ENCODE results near the gene AJM1.
"Not testable (repeated sequence)": the region's sequence is repeated elsewhere in the genome, so short reads cannot be mapped to it uniquely, and the experiment has no call there.

AJM1 gene

GRCh38 chr9:136842380-136842948 is at the start of gene AJM1:
Gene AJM1 (plus strand): TSS chr9:136842478. CDS start chr9:136844415, 1,937 bp downstream.
- DNase-seq (ENCODE audit: low read depth, low spot score), result not testable (repeated sequence)

GRCh38 chr9:136793086-136793946 is 49.0 kb upstream of the AJM1 start:
- no peak for DNase-seq (ENCODE audit: low read depth, low spot score)

DNA sequence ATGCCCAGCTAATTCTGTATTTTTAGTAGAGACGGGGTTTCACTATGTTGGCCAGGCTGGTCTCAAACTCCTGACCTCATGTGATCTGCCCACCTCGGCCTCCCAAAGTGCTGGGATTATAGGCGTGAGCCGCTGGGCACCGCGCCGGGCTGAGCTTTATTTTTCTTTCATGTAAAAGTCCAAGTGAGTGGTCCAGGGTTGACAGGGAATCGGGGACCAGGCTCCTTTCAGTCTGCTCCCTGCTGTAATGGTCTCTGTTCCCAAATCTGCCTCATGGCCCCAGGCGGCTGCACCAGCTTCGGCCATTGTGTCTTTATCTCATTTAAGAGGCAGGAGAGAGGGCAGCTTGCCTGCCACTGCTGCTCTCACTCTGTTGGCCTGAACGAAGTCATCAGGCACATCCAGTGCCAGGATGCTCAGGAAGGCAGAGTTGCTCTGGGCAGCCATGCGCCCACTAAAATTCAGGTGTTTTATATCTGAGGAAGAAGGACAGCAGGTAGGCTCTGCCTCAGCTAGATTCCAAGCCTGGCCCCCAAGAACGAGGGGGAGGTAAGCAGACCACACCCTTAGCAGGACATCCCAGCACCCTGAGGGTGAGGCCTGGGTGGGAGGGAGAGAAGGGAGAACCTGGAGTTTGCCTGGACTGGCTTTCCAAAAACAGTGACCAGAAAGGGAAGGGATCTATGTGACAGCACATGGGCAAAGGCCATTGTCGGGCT is 47.8 kb upstream of the AJM1 start:
- DNase-seq (ENCODE audit: low read depth, low spot score), result no peak

GRCh38 chr9:136795000-136795348 is 47.3 kb upstream of the AJM1 start:
- no peak for DNase-seq (ENCODE audit: low read depth, low spot score)

GRCh38 chr9:136796238-136796774 is 46.0 kb upstream of the AJM1 start, which contains the start of gene CCDC183:
Gene CCDC183 (plus strand): TSS chr9:136796338. CDS start chr9:136796398, 60 bp downstream.
- no peak for DNase-seq (ENCODE audit: low read depth, low spot score)

DNA sequence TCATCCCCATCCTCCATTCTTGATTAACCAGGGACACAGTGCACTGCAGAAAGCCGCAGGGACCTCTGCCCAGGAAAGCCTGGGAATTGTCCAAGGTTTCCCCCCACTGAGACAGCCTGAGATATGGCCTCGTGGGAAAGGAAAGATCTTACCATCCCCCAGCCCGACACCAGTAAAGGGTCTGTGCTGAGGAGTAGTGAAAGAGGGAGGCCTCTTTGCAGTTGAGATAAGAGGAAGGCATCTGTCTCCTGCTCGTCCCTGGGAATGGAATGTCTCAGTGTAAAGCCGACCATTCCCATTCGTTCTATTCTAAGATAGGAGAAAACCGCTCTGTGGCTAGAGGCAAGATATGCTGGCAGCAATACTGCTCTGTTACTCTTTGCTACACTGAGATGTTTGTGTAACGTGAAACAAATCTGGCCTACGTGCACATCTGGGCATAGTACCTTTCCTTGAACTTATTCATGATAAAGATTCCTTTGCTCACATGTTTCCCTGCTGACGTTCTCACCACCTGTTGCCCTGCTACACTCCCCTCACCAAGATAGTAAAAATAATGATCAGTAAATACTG is 45.4 kb upstream of the AJM1 start:
- not testable (repeated sequence) for DNase-seq (ENCODE audit: low read depth, low spot score)

- DNase-seq (ENCODE audit: low read depth, low spot score), result no peak
Observed at GRCh38 chr9:136798708-136799078, 43.6 kb upstream of the AJM1 start.

DNA sequence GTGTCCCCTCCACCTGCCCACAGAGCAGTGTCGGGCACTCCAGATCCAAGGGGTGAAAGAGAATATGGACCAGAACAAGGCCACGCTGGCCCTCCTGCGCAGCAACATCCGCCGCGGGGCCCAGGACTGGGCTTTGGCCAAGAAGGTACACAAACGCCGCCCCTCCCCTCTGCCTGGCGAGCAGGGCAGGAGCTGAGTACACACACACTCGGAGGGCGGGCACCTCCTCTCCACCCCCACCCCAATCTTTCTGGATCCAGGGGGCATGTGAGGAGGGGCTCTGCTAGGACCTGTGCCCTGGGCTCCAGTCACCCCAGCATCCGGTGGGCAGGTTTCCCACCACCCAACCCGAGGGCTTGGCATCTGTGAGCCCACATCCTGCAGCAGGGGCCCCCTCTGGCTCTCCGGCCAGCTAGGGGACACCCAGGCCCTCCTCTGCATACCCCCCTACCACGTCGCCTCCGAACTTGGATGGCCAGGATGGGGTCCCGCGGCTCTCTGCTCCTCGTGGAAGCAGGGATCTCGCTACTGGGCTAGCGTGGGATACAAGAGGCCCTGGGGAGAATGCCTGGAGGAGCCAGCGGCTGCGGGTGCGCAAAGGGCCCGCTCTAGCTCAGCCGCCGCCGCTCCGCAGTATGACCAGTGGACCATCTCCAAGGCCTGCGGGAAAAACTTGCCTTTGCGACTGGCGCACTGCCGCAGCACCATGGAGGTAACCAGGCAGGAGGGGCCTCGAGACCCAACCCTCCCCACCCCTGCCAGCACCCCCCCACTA is 43.0 kb upstream of the AJM1 start:
- DNase-seq (ENCODE audit: low read depth, low spot score), result no peak

- no peak for DNase-seq (ENCODE audit: low read depth, low spot score)
Observed at GRCh38 chr9:136799854-136800657, 42.2 kb upstream of the AJM1 start.

DNA sequence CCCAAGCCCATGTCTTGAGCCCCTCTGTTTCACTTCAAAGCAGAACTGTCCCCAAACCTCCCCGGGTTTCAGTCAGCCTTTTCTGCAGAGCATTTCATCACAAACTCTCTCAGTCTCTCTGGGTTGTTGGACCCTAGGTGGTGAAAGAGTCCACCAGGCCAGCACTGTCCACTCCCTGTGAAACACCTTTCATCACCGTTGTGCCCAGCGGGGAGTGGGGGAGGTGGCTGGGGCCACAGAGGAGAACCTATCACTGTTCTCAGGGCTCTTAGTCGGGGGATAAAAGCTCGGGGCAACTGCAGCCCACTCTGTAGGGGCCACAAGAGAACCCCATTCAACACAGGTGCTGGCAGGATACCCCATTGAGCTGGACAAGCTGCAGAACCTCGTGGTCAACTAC is 40.0 kb upstream of the AJM1 start:
- no peak for DNase-seq (ENCODE audit: low read depth, low spot score)

- not testable (repeated sequence) for DNase-seq (ENCODE audit: low read depth, low spot score)
Observed at GRCh38 chr9:136803009-136803550, 39.2 kb upstream of the AJM1 start.

GRCh38 chr9:136803551-136804508 is 38.4 kb upstream of the AJM1 start:
- no peak for DNase-seq (ENCODE audit: low read depth, low spot score)

GRCh38 chr9:136804509-136805206 is 37.6 kb upstream of the AJM1 start:
- DNase-seq (ENCODE audit: low read depth, low spot score), result no peak

DNA sequence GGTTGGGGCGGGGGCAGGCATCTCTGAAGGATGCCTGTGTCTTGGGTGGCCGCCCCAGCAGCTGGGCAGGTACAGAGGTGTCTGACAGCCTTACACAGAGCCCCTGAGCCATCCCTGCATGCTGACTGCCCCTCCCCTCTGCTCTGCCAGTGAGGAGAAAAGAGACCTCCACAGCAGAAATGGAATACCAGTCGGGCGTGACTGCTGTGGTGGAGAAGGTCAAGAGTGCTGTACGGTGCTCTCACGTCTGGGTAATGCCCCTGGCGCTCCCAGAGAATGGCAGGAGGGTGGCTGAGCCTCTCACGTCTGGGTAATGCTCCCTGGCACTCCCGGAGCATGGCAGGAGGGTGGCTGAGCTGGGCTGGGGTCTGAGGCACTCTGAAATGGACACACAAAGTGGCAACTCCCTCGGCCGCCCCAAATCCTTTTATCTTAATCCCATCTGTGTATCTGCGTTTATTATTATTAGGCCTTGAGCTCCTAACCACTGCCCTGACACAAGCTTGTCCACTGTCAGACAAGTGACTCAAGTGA is 37.0 kb upstream of the AJM1 start:
- no peak for DNase-seq (ENCODE audit: low read depth, low spot score)

DNA sequence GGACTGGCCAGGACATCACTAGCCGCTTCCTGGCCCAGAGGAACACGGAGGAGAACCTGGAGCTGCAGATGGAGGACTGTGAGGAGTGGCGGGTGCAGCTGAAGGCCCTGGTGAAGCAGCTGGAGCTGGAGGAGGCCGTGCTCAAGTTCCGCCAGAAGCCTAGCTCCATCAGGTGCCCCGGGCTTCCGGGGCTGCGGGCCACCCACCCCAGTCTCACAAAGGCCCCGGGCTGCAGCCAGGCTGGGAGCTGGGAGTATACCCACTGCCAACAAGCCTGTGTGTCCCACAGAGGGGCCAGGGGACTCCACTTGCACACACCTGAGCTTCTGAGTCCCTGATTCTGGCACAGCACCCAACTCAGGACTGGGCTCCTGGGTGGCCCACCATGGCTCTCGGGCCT is 36.2 kb upstream of the AJM1 start:
- DNase-seq (ENCODE audit: low read depth, low spot score), result no peak

- no peak for DNase-seq (ENCODE audit: low read depth, low spot score)
Observed at GRCh38 chr9:136806631-136807201, 35.6 kb upstream of the AJM1 start.

GRCh38 chr9:136807281-136808074 is 34.8 kb upstream of the AJM1 start, which contains the start of gene RABL6:
Gene RABL6 (plus strand): TSS chr9:136807948. CDS start chr9:136808197, 249 bp downstream.
- DNase-seq (ENCODE audit: low read depth, low spot score), result no peak
